Activated CD4-positive, alpha-beta T cell treated with anti-CD3 and anti-CD28 coated beads for 48 hours (primary cell): Measurements from ENCODE around the gene CECR2.
"Not testable (repeated sequence)": the region's sequence is repeated elsewhere in the genome, so short reads cannot be mapped to it uniquely, and the experiment has no call there.

Experiments used
- DNase-seq: peaks from one replicate; pipeline ENCODE4 v3.0.0-alpha.2; 2020

CECR2 gene

GRCh38 chr22:17407643-17408042, 38.4 kb downstream of the CECR2 start:
- no peak for DNase-seq

GRCh38 chr22:17410576-17410975, 41.3 kb downstream of the CECR2 start:
- DNase-seq, result no peak

GRCh38 chr22:17411213-17411612, 42.0 kb downstream of the CECR2 start:
- DNase-seq, result no peak

DNA sequence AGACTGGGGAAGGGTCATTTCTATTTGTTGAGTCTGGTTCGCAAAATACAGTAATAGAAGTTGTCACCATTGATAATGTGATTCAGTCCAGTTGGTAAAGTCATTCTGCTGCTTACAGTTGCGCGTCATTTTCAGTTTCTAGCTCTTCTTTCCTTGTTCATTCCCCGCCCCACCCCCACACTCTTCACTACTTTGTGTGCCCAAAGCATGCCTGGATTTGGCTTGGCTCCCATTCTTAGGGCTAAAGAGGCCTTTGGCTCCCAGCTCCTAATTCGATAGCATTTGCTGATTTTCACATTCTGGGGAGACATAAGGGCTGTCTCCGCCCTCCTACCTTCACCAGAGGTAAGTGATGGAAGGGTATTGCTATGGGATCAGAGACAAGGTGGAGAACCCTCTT, 43.0 kb downstream of the CECR2 start:
- no peak for DNase-seq

DNA sequence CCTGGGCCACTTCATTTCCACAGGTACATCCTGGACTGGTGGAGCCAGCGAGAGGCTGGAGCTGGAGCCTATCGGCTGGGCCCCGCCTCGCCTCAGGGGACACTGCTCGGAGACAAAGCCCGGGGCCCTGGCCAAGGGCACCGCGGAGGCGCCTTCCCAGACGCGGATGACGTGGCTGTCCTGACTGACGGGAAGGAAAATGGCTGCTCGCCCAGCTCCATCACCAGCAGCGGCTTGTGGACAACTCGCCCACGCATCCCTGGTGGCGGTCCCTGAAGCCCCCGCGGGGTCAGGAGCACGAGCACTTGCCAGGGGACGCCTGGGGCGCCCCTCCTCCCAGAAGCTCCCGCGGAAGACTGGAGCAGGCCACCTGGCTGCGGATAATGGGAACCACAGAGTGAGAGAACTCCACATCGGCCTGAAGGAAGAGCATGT, 49.6 kb downstream of the CECR2 start:
- no peak for DNase-seq

GRCh38 chr22:17419348-17419747, 50.1 kb downstream of the CECR2 start:
- DNase-seq, result no peak

GRCh38 chr22:17422736-17423343, 53.6 kb downstream of the CECR2 start:
- no peak for DNase-seq

- no peak for DNase-seq
Observed at GRCh38 chr22:17423616-17424015, 54.4 kb downstream of the CECR2 start.

DNA sequence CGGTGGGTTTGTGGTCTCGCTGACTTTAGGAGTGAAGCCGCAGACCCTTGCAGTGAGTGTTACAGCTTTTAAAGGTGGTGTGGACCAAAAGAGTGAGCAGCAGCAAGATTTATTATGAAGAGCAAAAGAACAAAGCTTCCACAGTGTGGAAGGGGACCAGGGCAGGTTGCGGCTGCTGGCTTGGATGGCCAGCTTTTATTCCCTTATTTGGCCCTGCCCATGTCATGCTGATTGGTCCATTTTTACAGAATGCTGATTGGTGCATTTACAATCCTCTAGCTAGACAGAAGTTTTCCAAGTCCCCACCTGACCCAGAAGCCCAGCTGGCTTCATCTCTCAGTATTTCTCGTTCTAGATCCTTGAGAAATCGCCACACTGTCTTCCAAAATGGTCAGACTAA, 58.3 kb downstream of the CECR2 start:
- not testable (repeated sequence) for DNase-seq

- DNase-seq, result no peak
Observed at GRCh38 chr22:17429516-17429915, 60.3 kb downstream of the CECR2 start.

GRCh38 chr22:17430412-17430811, 61.2 kb downstream of the CECR2 start:
- no peak for DNase-seq

GRCh38 chr22:17431179-17431578, 61.9 kb downstream of the CECR2 start:
- no peak for DNase-seq

- no peak for DNase-seq
Observed at GRCh38 chr22:17434856-17435255, 65.6 kb downstream of the CECR2 start.

GRCh38 chr22:17435375-17435774, 66.1 kb downstream of the CECR2 start:
- DNase-seq, result no peak

DNA sequence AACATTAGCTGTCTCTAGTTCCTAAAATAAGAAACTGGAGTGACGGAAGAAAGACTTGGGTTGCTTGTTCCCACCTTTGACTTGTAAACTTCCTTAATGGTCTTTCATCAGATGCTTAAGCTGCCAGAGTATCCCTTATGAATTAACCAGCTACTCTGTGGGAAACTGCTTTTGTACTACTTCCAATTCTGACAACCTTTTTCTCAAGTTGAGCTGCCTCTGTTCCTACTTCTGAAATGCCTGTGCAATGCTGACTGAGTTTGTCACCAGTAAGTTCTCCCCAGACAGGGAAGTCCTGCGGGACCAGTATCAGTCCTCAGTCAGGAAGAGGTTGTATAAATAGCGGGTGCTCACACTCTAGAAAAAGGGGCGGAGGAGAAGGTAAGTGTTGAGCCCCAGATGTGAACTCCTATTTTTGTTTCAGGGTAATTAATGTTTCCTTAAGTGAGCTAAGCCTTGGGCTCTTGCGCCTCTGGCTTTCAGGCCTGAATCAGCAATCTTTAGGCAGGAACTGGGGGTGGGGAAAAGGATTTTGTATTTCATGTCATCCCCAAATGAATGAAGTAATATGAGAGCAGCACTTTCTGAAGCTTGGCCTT, 67.2 kb downstream of the CECR2 start:
- DNase-seq, result no peak

GRCh38 chr22:17436981-17437412, 67.7 kb downstream of the CECR2 start:
- DNase-seq, result no peak

DNA sequence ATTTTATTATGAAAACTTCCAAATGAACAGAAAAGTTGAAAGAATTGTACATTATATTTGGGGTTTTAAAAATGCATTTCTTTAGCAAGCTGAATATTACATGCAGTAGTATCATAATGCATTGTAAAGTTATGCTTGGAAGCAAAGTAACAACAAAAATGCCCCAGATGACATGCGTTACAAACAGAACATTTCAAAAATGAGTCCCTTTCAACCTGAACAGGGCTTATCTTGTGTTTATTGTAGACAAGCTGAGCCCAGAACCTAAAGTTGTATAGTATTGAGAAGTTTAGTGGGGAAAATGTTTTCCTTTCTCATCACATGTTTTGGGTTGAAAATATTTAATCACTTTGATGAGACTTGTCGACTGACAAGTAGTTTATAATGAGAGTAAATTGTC, 68.8 kb downstream of the CECR2 start:
- DNase-seq, result no peak

GRCh38 chr22:17441326-17441725, 72.1 kb downstream of the CECR2 start:
- DNase-seq, result no peak

DNA sequence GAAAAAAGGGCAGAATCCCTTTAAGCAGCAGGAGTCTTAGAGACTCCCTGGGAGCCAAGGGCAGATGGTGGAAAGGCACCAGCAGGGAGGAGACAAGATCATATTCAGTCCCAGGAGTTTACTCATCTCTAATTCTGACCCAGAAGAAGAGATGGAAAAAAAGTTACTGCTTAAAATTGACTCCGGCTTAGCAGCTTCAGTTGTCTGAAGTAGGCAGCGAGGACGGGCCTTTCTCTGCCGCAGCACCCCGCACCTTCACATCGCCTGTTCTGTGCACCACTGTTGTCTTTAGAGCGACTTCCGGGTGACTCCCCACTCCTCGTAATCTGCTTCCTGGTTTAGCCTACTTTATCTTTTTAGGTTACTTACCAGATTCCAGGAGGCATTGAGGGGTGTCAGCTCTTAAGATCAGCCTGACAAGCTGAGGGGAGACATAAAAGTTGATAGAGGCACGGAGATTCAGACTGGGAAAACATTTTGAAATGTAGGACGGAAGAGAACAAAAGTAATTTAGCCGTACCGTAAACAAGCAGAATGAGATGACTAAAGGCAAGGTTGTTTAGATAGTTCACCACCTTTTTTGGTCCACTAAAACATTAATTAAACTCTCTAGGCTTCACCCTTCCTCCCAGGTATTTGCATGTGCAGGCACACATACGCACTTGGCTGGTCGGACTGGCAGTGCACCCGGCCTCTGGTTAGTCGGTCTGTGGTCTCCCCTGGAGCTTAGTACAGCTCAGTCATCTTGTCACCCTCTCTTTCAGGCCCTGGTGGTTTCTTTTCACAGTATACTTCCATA, 74.3 kb downstream of the CECR2 start:
- no peak for DNase-seq

DNA sequence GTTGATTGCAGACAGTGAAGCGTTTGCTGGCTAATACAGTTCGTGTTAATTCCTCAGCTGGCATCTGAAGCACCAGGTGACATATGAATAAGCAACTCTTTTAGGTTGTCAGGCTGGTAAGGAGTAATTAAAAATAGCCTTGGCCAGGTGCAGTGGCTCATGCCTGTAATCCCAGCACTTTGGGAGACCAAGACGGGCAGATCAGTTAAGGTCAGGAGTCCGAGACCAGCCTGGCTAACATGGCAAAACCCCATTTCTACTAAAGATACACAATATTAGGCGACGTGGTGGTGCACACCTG, 74.9 kb downstream of the CECR2 start:
- no peak for DNase-seq

DNA sequence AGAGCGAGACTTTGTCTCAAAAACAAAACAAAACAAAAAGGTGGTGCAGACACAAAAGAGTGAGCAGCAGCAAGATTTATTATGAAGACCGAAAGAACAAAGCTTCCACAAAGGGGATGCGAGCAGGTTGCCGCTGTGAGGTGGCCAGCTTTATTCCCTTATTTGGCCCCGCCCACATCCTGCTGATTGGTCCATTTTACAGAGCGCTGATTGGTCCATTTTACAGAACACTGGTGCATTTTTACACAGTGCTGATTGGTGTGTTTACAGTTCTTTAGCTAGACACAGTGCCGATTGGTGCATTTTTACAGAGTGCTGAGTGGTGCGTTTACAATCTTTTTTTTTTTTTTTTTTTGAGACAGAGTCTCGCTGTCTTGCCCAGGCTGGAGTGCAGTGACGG, 77.4 kb downstream of the CECR2 start:
- DNase-seq, result peak; percentile 6

GRCh38 chr22:17451316-17451715, 82.1 kb downstream of the CECR2 start:
- DNase-seq, result no peak

GRCh38 chr22:17460895-17461294, 91.6 kb downstream of the CECR2 start:
- DNase-seq, result no peak

GRCh38 chr22:17470880-17471500, 101.7 kb downstream of the CECR2 start:
- no peak for DNase-seq
